Activated naive CD4-positive, alpha-beta T cell treated with anti-CD3 and anti-CD28 coated beads, Interleukin-2, amount 10 ng/mL, durations not matched to agents 7 days and 5 days (primary cell): ENCODE results near the gene ADGRG7.

Experiments used
- CTCF ChIA-PET: fragments of 350-600 bp; sonication (Branson Sonifier 250); formaldehyde crosslinking; loops from one replicate; lab custom pipeline; 2021; ENCODE audit warnings: antibody characterized with exemption; lab: Charles Lee
- DNase-seq: peaks from one replicate; pipeline ENCODE4 v3.0.0-alpha.2; 2020
- H3K27ac Mint-ChIP-seq: one replicate; pipeline ENCODE4 v1.8.0; 2021; ENCODE audit warnings: mild to moderate bottlenecking, moderate library complexity, mixed read lengths
- H3K27me3 Mint-ChIP-seq: one replicate; pipeline ENCODE4 v1.8.0; 2021; ENCODE audit warnings: mild to moderate bottlenecking, mixed read lengths
- H3K36me3 Mint-ChIP-seq: one replicate; pipeline ENCODE4 v1.8.0; 2021; ENCODE audit warnings: mixed read lengths
- H3K4me1 Mint-ChIP-seq: one replicate; pipeline ENCODE4 v1.8.0; 2021; ENCODE audit warnings: mixed read lengths
- H3K4me3 Mint-ChIP-seq: one replicate; pipeline ENCODE4 v1.8.0; 2021; ENCODE audit warnings: mild to moderate bottlenecking, moderate library complexity, mixed read lengths
- H3K9me3 Mint-ChIP-seq: one replicate; pipeline ENCODE4 v1.8.0; 2021; ENCODE audit warnings: mixed read lengths

The ADGRG7 gene

GRCh38 chr3:100737334-100737733 lies 127.9 kb downstream of the ADGRG7 start:
- H3K9me3 Mint-ChIP-seq = no peaks in the 10 kb centered on the region
- H3K27ac Mint-ChIP-seq = no peak overlapping the region
- peaks cover 46% of the 10 kb centered on the region for H3K36me3 Mint-ChIP-seq
- DNase-seq = no peak
- CTCF ChIA-PET = interaction anchor here (0.6 to 1.7 kb wide), 6 partner anchors 12 to 275 kb away, joined by 3 to 7 read pairs (median 4); no protein-coding TSS in a partner anchor
- H3K4me3 Mint-ChIP-seq = no peak overlapping the region
- no peaks in the 10 kb centered on the region for H3K27me3 Mint-ChIP-seq
- H3K4me1 Mint-ChIP-seq = peaks cover 2% of the 10 kb centered on the region

GRCh38 chr3:100740207-100740606 lies 130.8 kb downstream of the ADGRG7 start:
- no peak for DNase-seq
- Mint-ChIP-seq H3K9me3 (no peaks in the 10 kb centered on the region), H3K27ac (no peak overlapping the region), H3K4me3 (no peak overlapping the region), H3K4me1 (no peaks in the 10 kb centered on the region), H3K27me3 (no peaks in the 10 kb centered on the region), H3K36me3 (peaks cover 37% of the 10 kb centered on the region)
- CTCF ChIA-PET = interaction anchor here (1.8 to 1.9 kb wide), 2 partner anchors 10 to 56 kb away, joined by 6 read pairs; no protein-coding TSS in a partner anchor

- Mint-ChIP-seq H3K4me1 (no peaks in the 10 kb centered on the region), H3K27me3 (no peaks in the 10 kb centered on the region), H3K27ac (no peak overlapping the region), H3K36me3 (peaks cover 39% of the 10 kb centered on the region), H3K4me3 (no peak overlapping the region), H3K9me3 (no peaks in the 10 kb centered on the region)
- CTCF ChIA-PET = interaction anchor here (0.7 to 2.0 kb wide), 2 partner anchors 9 to 53 kb away, joined by 3 to 5 read pairs; no protein-coding TSS in a partner anchor
- DNase-seq = no peak
These were observed 134.1 kb downstream of the ADGRG7 start for GRCh38 chr3:100743535-100743934.

- H3K4me1 Mint-ChIP-seq = no peaks in the 10 kb centered on the region
These were observed 135.3 kb downstream of the ADGRG7 start for GRCh38 chr3:100744671-100745070.

More at GRCh38 chr3:100744671-100745070, 135.3 kb downstream of the ADGRG7 start:
- no peak overlapping the region for H3K27ac Mint-ChIP-seq
- H3K36me3 Mint-ChIP-seq = peaks cover 40% of the 10 kb centered on the region
- H3K4me3 Mint-ChIP-seq = no peak overlapping the region
- no peaks in the 10 kb centered on the region for H3K9me3 Mint-ChIP-seq
- H3K27me3 Mint-ChIP-seq = no peaks in the 10 kb centered on the region
- DNase-seq = no peak
- CTCF ChIA-PET = no interaction called here
